NB4 (cell line): ENCODE measurements around the gene NRAS.

Source experiments
- DNase-seq: peaks from one replicate; pipeline ENCODE4 v3.0.0; 2010; ENCODE audit warnings: low read depth
- H3K4me3 ChIP-seq: one replicate; pipeline ENCODE4 v1.5.1; 2011; ENCODE audit warnings: mild to moderate bottlenecking, low read depth, low read length, moderate library complexity
- MYC ChIP-seq: IDR thresholded peaks from 2 replicates; pipeline ENCODE4 v1.6.1; 2011; ENCODE audit warnings: low read depth, low read length
- POLR2A ChIP-seq: IDR thresholded peaks from 2 replicates; pipeline ENCODE4 v1.6.1; 2011; ENCODE audit warnings: mild to moderate bottlenecking; ENCODE audit not compliant: insufficient read length; ENCODE audit errors: extremely low read depth
- TF ChIP-seq, protein P1 (sequence below): IDR thresholded peaks from one replicate; pipeline ENCODE4 v1.5.1; 2012; ENCODE audit warnings: low read depth, low read length
- TF ChIP-seq, protein P2 (sequence below): IDR thresholded peaks from 2 replicates; pipeline ENCODE4 v1.6.1; 2011; ENCODE audit warnings: low read depth, low read length

Gene NRAS

DNA sequence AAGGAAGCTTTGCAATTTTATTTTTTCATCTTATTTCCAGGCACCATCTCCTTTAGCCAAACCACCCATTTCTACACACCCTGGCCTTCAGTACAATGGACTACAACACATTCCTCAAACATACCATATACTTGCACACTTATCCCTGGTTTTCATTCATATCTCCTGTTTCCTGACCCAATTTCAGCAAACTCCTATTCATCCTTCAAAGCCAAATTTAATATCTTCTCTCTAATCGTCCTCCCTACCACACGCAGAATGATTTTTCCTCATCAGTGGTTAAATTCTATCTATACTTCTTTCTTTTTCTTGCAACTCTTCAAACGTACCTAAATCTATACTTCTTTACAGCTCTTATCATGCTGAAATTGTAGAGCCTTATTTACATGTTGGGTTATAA, 49.6 kb downstream of the NRAS start:
- TF ChIP-seq, protein P1, sequence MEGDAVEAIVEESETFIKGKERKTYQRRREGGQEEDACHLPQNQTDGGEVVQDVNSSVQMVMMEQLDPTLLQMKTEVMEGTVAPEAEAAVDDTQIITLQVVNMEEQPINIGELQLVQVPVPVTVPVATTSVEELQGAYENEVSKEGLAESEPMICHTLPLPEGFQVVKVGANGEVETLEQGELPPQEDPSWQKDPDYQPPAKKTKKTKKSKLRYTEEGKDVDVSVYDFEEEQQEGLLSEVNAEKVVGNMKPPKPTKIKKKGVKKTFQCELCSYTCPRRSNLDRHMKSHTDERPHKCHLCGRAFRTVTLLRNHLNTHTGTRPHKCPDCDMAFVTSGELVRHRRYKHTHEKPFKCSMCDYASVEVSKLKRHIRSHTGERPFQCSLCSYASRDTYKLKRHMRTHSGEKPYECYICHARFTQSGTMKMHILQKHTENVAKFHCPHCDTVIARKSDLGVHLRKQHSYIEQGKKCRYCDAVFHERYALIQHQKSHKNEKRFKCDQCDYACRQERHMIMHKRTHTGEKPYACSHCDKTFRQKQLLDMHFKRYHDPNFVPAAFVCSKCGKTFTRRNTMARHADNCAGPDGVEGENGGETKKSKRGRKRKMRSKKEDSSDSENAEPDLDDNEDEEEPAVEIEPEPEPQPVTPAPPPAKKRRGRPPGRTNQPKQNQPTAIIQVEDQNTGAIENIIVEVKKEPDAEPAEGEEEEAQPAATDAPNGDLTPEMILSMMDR = no peak
- TF ChIP-seq MYC = no peak
- TF ChIP-seq, protein P2, sequence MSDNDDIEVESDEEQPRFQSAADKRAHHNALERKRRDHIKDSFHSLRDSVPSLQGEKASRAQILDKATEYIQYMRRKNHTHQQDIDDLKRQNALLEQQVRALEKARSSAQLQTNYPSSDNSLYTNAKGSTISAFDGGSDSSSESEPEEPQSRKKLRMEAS = no peak
- TF ChIP-seq POLR2A = no peak
- no peak overlapping the region for H3K4me3 ChIP-seq
- DNase-seq = no peak

DNA sequence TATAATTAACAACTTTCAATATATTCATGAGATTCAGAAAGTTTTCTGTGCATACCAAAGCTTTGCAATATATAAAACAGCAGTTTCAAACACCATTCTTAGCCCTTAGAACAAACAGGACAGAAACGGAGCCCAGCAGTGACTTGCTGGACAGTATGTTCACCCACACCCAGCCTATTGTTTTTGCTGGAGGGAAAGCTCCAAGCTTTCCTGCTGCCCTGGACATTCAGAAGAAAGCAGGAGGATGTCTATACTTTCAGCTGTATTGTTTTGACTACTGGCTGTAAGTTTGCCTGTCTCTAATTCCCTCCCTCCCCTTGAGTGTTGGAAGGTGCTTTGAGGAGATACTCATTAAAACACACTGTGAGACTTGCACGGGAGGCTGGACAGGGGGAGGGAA, 56.3 kb downstream of the NRAS start:
- no peak for DNase-seq
- no peak overlapping the region for H3K4me3 ChIP-seq
- TF ChIP-seq, protein P2 = no peak
- TF ChIP-seq, protein P1 = no peak
- TF ChIP-seq POLR2A = no peak
- no peak for TF ChIP-seq MYC
